GM15510 (cell line): ENCODE data around the gene SLC24A5.

ENCODE experiments used
- POLR2A ChIP-seq: IDR thresholded peaks from 3 replicates; pipeline ENCODE4 v1.6.1; 2011; ENCODE audit warnings: borderline replicate concordance; ENCODE audit not compliant: insufficient read length; ENCODE audit errors: extremely low read depth

Gene SLC24A5

GRCh38 chr15:48120745-48121144 is at the start of gene SLC24A5:
SLC24A5 (plus strand) TSS chr15:48120990; CDS start chr15:48121045, 55 bp downstream.
- no peak for TF ChIP-seq POLR2A

GRCh38 chr15:48072941-48073340 is 47.8 kb upstream of the SLC24A5 start:
- TF ChIP-seq POLR2A = no peak

GRCh38 chr15:48073881-48074280 is 46.9 kb upstream of the SLC24A5 start:
- no peak for TF ChIP-seq POLR2A

- no peak for TF ChIP-seq POLR2A
Measured at GRCh38 chr15:48076454-48076853, 44.3 kb upstream of the SLC24A5 start.

- TF ChIP-seq POLR2A = no peak
Measured at GRCh38 chr15:48077616-48078184, 43.1 kb upstream of the SLC24A5 start.

- TF ChIP-seq POLR2A = no peak
Measured at GRCh38 chr15:48084759-48085590, 35.8 kb upstream of the SLC24A5 start.

GRCh38 chr15:48085591-48085930 is 35.2 kb upstream of the SLC24A5 start:
- TF ChIP-seq POLR2A = no peak

- no peak for TF ChIP-seq POLR2A
Measured at GRCh38 chr15:48086133-48086532, 34.7 kb upstream of the SLC24A5 start.

- no peak for TF ChIP-seq POLR2A
Measured at GRCh38 chr15:48086576-48086975, 34.2 kb upstream of the SLC24A5 start.

- no peak for TF ChIP-seq POLR2A
Measured at GRCh38 chr15:48087844-48088243, 32.9 kb upstream of the SLC24A5 start.

GRCh38 chr15:48089702-48090101 is 31.1 kb upstream of the SLC24A5 start:
- no peak for TF ChIP-seq POLR2A

- TF ChIP-seq POLR2A = no peak
Measured at GRCh38 chr15:48090115-48090514, 30.7 kb upstream of the SLC24A5 start.

GRCh38 chr15:48090666-48091065 is 30.1 kb upstream of the SLC24A5 start:
- no peak for TF ChIP-seq POLR2A

GRCh38 chr15:48091522-48091921 is 29.3 kb upstream of the SLC24A5 start:
- no peak for TF ChIP-seq POLR2A

- TF ChIP-seq POLR2A = no peak
Measured at GRCh38 chr15:48096355-48096786, 24.4 kb upstream of the SLC24A5 start.

GRCh38 chr15:48096813-48097212 is 24.0 kb upstream of the SLC24A5 start:
- TF ChIP-seq POLR2A = no peak
